Skeletal muscle satellite cell (primary cell): Measurements from ENCODE around the gene C16orf74.

Source experiments
- H3K27me3 ChIP-seq: 2 replicates; pipeline ENCODE4 v1.7.0; 2013; ENCODE audit warnings: low read length; ENCODE audit not compliant: control insufficient read depth, insufficient read depth
- H3K36me3 ChIP-seq: 2 replicates; pipeline ENCODE4 v1.7.0; 2013; ENCODE audit warnings: mild to moderate bottlenecking, control low read depth, low read length; ENCODE audit not compliant: insufficient read depth
- H3K4me1 ChIP-seq: 2 replicates; pipeline ENCODE4 v1.7.0; 2013; ENCODE audit warnings: low read length; ENCODE audit not compliant: control insufficient read depth, insufficient read depth
- H3K4me2 ChIP-seq: 2 replicates; pipeline ENCODE4 v1.7.0; 2013; ENCODE audit warnings: mild to moderate bottlenecking, low read length
- H3K4me3 ChIP-seq: 2 replicates; pipeline ENCODE4 v1.7.0; 2013; ENCODE audit warnings: low read length
- H3K9ac ChIP-seq: 2 replicates; pipeline ENCODE4 v1.7.0; 2013; ENCODE audit warnings: mild to moderate bottlenecking, low read depth, low read length, moderate library complexity
- H3K9me3 ChIP-seq: replicated peaks from 2 replicates; pipeline ENCODE4 v1.7.0; 2013; ENCODE audit warnings: mild to moderate bottlenecking, control low read depth, low read length

The C16orf74 gene

GRCh38 chr16:85664580-85665372 lies 86.1 kb downstream of the C16orf74 start:
- no peak overlapping the region for H3K4me2 ChIP-seq
- no peaks in the 10 kb centered on the region for H3K27me3 ChIP-seq
- H3K9ac ChIP-seq: no peak overlapping the region
- H3K4me1 ChIP-seq: no peaks in the 10 kb centered on the region
- H3K4me3 ChIP-seq: no peak overlapping the region
- no peaks in the 10 kb centered on the region for H3K9me3 ChIP-seq
- peaks cover 74% of the 10 kb centered on the region for H3K36me3 ChIP-seq

GRCh38 chr16:85663891-85664321 lies 87.0 kb downstream of the C16orf74 start:
- Histone ChIP-seq H3K4me1 (no peaks in the 10 kb centered on the region), H3K9me3 (no peaks in the 10 kb centered on the region), H3K36me3 (peaks cover 74% of the 10 kb centered on the region), H3K27me3 (no peaks in the 10 kb centered on the region), H3K4me3 (no peak overlapping the region), H3K9ac (no peak overlapping the region), H3K4me2 (no peak overlapping the region)

DNA sequence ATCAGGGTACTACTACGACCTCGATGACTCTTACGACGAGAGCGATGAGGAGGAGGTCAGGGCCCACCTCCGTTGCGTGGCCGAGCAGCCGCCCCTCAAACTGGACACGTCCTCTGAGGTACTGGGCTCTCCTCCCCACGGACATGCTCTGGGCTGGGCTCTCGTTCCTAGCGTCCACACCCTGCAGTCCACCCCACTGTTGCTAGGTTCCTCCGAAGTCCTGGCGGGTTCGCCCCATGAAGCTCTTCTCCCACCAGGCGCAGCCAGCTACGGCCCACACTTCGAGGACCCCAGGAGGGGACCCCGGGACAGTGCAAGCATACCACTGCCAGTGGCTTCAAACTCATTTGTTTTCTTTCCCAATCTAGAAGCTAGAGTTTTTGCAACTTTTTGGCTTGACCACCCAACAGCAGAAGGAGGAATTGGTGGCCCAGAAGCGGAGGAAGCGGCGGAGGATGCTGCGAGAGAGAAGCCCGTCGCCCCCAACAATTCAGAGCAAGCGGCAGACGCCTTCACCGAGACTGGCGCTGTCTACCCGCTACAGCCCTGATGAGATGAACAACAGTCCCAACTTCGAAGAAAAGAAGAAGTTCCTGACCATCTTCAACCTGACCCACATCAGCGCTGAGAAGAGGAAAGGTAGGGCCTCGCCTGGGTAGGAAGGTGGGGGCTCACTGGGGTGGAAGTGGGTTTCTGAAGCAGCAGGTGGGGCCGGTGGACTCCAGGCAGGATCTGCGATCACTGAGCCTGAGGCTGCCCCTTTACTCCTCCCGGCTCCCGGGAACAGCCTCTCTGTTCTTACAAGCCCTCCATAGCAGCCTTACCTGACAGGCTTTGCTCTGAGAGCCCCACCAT lies 87.7 kb downstream of the C16orf74 start:
- no peak overlapping the region for H3K4me2 ChIP-seq
- no peak overlapping the region for H3K9ac ChIP-seq
- no peaks in the 10 kb centered on the region for H3K4me1 ChIP-seq
- H3K9me3 ChIP-seq: no peaks in the 10 kb centered on the region
- peaks cover 75% of the 10 kb centered on the region for H3K36me3 ChIP-seq
- H3K4me3 ChIP-seq: no peak overlapping the region
- H3K27me3 ChIP-seq: no peaks in the 10 kb centered on the region

- H3K9ac ChIP-seq: no peak overlapping the region
- no peaks in the 10 kb centered on the region for H3K27me3 ChIP-seq
- H3K36me3 ChIP-seq: peaks cover 77% of the 10 kb centered on the region
- H3K4me2 ChIP-seq: no peak overlapping the region
- H3K4me3 ChIP-seq: no peak overlapping the region
- no peaks in the 10 kb centered on the region for H3K4me1 ChIP-seq
- H3K9me3 ChIP-seq: no peaks in the 10 kb centered on the region
Observed at GRCh38 chr16:85662482-85662812, 88.4 kb downstream of the C16orf74 start.

- Histone ChIP-seq H3K4me3 (no peak overlapping the region), H3K4me2 (no peak overlapping the region), H3K27me3 (no peaks in the 10 kb centered on the region), H3K36me3 (peaks cover 74% of the 10 kb centered on the region), H3K9me3 (no peaks in the 10 kb centered on the region), H3K9ac (no peak overlapping the region), H3K4me1 (peaks cover 5% of the 10 kb centered on the region)
Observed at GRCh38 chr16:85661740-85662481, 89.0 kb downstream of the C16orf74 start.

GRCh38 chr16:85660843-85661739 lies 89.8 kb downstream of the C16orf74 start:
- Histone ChIP-seq H3K9me3 (no peaks in the 10 kb centered on the region), H3K4me3 (no peak overlapping the region), H3K9ac (no peak overlapping the region), H3K4me1 (peaks cover 11% of the 10 kb centered on the region), H3K4me2 (no peak overlapping the region), H3K36me3 (peaks cover 73% of the 10 kb centered on the region), H3K27me3 (no peaks in the 10 kb centered on the region)

- H3K4me2 ChIP-seq: no peak overlapping the region
- no peaks in the 10 kb centered on the region for H3K9me3 ChIP-seq
- H3K4me1 ChIP-seq: peaks cover 11% of the 10 kb centered on the region
- H3K9ac ChIP-seq: no peak overlapping the region
- no peak overlapping the region for H3K4me3 ChIP-seq
- H3K27me3 ChIP-seq: no peaks in the 10 kb centered on the region
- peaks cover 72% of the 10 kb centered on the region for H3K36me3 ChIP-seq
Observed at GRCh38 chr16:85659805-85660511, 90.9 kb downstream of the C16orf74 start.

DNA sequence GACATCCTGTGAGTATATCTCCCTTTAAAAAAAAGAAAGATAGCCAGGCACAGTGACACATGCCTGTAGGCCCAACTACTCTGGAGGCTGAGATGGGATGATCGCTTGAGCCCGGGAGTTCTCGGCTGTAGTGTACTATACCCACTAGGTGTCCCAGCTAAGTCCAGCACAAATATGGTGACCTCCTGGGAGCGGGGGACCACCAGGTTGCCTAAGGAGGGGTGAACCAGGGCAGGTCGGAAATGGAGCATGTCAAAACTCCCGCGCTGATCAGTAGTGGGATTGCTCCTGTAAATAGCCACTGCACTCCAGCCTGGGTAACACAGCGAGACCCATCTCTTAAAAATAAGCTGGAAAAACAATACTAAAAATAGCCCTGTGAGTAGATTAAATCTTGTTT lies 91.6 kb downstream of the C16orf74 start:
- Histone ChIP-seq H3K9ac (no peak overlapping the region), H3K4me2 (no peak overlapping the region), H3K9me3 (no peaks in the 10 kb centered on the region), H3K36me3 (peaks cover 69% of the 10 kb centered on the region), H3K27me3 (no peaks in the 10 kb centered on the region), H3K4me3 (no peak overlapping the region), H3K4me1 (peaks cover 11% of the 10 kb centered on the region)

- no peaks in the 10 kb centered on the region for H3K27me3 ChIP-seq
- H3K36me3 ChIP-seq: peaks cover 62% of the 10 kb centered on the region
- H3K4me3 ChIP-seq: no peak overlapping the region
- no peak overlapping the region for H3K4me2 ChIP-seq
- H3K4me1 ChIP-seq: peaks cover 14% of the 10 kb centered on the region
- H3K9me3 ChIP-seq: no peaks in the 10 kb centered on the region
- H3K9ac ChIP-seq: no peak overlapping the region
Observed at GRCh38 chr16:85658504-85659326, 92.2 kb downstream of the C16orf74 start.

DNA sequence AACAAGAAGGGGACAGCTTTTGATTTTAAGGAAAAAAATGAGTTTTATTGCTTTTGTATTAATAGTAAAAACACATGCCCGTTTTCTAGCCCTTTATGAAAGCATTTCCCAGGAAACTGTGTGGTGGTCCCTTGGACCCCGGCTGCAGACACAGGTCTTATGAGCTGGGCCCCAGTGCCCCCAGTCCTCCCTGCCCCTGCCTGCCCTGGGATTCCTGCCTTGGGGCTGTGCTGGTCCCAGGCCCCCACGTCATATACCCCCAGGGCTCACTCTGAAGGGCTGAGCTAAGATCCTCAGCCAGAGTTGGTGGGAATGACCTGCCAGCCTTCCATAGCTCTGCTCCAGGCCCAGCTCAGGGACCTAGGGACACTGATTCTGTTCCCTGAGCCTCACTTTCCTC lies 92.9 kb downstream of the C16orf74 start:
- Histone ChIP-seq H3K27me3 (no peaks in the 10 kb centered on the region), H3K4me1 (peaks cover 20% of the 10 kb centered on the region), H3K36me3 (peaks cover 55% of the 10 kb centered on the region), H3K4me2 (no peak overlapping the region), H3K4me3 (no peak overlapping the region), H3K9me3 (no peaks in the 10 kb centered on the region), H3K9ac (no peak overlapping the region)
